ENCODE data around the gene NPBWR2. TPM values are rescaled to one million over a fixed set of nuclear protein-coding genes. Genes with fewer than 3 reads are reported as not detected.

NPBWR2 gene
- total RNA-seq, 1 donor from 2014 or later: not detected

DNA sequence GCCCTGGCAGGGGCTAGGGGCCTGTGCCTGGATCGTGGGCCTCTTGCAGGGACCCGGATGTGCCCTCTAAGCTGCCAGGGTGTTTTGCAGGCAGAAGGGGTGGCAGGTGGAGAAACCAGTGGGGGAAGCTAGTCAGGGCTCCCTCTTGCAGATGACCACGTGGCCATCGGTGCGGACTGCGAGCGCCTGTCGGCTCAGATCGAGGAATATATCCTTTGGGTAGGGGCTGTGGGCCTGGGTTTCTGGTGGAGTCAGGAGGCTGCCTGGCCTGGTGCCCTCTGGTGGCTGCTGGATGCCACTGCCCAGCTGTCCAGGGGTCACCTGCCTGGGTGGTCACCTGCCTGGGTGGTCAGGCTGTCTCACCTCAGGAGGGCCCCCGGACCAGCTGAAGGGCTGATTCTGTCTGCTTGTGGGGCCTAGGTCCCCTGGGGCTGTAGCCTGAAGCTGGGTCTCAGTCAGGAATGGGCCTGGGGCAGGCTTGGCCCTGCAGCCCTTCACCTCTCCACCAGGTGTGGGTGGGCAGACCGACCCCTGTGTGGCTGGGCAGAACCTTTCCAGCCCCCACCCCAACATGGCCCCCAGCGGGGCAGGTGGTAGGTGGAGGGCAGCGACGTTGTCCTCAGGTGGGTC lies 37.6 kb downstream of the NPBWR2 start:
- H3K4me3 Mint-ChIP-seq (ENCODE audit: unreplicated experiment): no peak overlapping the region
- H3K9me3 Mint-ChIP-seq (ENCODE audit: unreplicated experiment): no peaks in the 10 kb centered on the region
- peaks cover 5% of the 10 kb centered on the region for H3K36me3 Mint-ChIP-seq (ENCODE audit: unreplicated experiment)
- TF ChIP-seq, protein P1, sequence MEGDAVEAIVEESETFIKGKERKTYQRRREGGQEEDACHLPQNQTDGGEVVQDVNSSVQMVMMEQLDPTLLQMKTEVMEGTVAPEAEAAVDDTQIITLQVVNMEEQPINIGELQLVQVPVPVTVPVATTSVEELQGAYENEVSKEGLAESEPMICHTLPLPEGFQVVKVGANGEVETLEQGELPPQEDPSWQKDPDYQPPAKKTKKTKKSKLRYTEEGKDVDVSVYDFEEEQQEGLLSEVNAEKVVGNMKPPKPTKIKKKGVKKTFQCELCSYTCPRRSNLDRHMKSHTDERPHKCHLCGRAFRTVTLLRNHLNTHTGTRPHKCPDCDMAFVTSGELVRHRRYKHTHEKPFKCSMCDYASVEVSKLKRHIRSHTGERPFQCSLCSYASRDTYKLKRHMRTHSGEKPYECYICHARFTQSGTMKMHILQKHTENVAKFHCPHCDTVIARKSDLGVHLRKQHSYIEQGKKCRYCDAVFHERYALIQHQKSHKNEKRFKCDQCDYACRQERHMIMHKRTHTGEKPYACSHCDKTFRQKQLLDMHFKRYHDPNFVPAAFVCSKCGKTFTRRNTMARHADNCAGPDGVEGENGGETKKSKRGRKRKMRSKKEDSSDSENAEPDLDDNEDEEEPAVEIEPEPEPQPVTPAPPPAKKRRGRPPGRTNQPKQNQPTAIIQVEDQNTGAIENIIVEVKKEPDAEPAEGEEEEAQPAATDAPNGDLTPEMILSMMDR (IDR thresholded peaks at IDR 0.05): peak; percentile 81
- peaks cover 8% of the 10 kb centered on the region for H3K4me1 Mint-ChIP-seq (ENCODE audit: unreplicated experiment)
- H3K27ac Mint-ChIP-seq (ENCODE audit: unreplicated experiment): no peak overlapping the region
- no peaks in the 10 kb centered on the region for H3K27me3 Mint-ChIP-seq (ENCODE audit: unreplicated experiment)
- DNase-seq (ENCODE audit: extremely low spot score, unreplicated experiment): no peak

DNA sequence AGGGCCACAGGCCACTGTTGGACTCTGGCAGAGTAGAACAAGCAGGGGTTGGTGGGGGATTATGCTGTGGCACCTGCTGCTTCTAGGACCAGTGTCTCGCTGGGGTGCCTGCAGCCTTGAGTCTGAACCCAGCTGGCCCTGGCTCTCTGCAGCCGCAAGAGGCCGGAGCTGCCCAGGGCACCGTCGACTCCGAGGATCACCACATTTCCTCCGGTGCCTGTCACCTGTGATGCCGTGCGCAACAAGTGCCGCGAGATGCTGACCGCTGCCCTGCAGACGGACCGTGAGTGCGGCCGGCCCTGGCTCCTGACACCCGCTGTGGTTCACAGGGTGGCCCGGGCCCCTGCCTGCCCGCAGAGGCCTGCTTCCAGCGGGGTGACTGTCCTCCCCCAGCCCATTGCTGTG lies 38.2 kb downstream of the NPBWR2 start:
- Mint-ChIP-seq H3K4me3 (ENCODE audit: unreplicated experiment) (no peak overlapping the region), H3K9me3 (ENCODE audit: unreplicated experiment) (no peaks in the 10 kb centered on the region), H3K27ac (ENCODE audit: unreplicated experiment) (no peak overlapping the region), H3K27me3 (ENCODE audit: unreplicated experiment) (no peaks in the 10 kb centered on the region), H3K36me3 (ENCODE audit: unreplicated experiment) (peaks cover 5% of the 10 kb centered on the region), H3K4me1 (ENCODE audit: unreplicated experiment) (peaks cover 13% of the 10 kb centered on the region)
- TF ChIP-seq, protein P1 (IDR thresholded peaks at IDR 0.05): no peak
- no peak for DNase-seq (ENCODE audit: extremely low spot score, unreplicated experiment)

DNA sequence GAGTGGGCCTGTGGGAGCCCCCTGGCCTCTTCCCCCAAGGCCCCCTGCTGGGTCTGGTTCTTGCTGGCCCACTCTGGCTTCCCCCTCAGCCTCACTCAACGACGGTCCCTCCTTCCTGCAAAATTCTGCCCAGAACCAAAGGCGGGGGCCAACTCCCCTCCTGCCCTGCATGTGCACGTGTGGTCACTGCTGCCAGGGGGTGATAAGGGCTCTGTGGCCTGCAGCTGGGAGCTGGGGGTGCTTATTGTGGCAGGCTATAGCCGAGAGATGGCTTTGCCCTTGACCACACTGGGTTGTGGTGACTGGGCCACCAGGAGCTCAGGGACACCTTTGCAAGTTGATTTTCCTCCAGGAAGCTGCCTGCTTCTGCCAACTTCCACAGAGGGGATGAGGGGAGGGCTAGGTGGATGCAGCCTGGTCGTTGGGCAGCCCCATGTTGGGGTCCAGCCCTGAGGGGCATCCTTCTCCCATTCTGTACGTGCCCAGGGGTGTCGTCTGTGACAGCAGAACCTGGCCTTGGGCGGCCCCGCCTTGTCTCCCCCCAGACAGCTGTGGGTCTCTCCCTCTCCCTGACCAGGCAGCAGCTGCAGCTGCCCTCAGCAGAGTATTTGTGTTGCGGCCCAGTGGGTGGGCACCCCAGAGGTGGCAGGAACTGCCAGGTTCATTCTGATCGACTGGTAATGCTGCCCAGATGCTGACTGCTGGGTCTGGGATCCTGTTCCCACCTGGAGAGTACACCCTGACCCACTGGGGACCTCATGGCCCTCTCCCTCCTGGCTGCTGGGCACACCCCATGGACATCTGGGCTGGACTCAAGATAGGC lies 38.8 kb downstream of the NPBWR2 start:
- H3K9me3 Mint-ChIP-seq (ENCODE audit: unreplicated experiment): no peaks in the 10 kb centered on the region
- H3K27ac Mint-ChIP-seq (ENCODE audit: unreplicated experiment): no peak overlapping the region
- peaks cover 19% of the 10 kb centered on the region for H3K4me1 Mint-ChIP-seq (ENCODE audit: unreplicated experiment)
- TF ChIP-seq, protein P1 (IDR thresholded peaks at IDR 0.05): no peak
- H3K4me3 Mint-ChIP-seq (ENCODE audit: unreplicated experiment): no peak overlapping the region
- peaks cover 5% of the 10 kb centered on the region for H3K36me3 Mint-ChIP-seq (ENCODE audit: unreplicated experiment)
- DNase-seq (ENCODE audit: extremely low spot score, unreplicated experiment): no peak
- H3K27me3 Mint-ChIP-seq (ENCODE audit: unreplicated experiment): no peaks in the 10 kb centered on the region

DNA sequence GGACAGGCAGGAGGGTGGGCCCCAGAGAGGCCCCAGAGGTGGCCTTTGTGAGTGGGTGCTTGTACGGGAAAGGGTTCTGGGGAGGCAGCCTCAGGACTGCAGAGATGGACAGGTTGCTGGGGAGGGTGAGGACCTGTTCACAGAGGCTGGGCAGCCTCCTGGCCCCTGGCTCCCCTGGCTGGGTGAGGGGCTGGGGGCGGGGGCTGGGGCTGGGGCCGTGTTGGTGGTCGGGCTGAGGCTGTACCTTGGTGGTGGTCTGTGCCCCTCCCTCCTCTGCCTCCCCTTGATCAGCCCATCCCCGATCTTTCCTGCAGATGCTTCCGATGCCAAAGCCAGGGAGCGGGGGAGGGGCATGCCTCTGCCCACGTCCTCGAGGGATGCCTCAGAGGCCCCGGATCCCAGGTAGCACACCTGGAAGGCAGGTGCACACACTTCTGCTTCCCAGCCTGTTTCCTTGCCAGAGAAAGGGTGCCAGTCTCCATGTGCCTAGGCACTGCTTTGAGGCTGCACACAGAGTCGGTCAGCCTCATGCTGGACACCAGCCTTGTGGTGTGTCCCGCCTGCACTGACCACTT lies 39.5 kb downstream of the NPBWR2 start:
- H3K4me3 Mint-ChIP-seq (ENCODE audit: unreplicated experiment): no peak overlapping the region
- TF ChIP-seq, protein P1 (IDR thresholded peaks at IDR 0.05): no peak
- H3K4me1 Mint-ChIP-seq (ENCODE audit: unreplicated experiment): peaks cover 20% of the 10 kb centered on the region
- H3K36me3 Mint-ChIP-seq (ENCODE audit: unreplicated experiment): peaks cover 5% of the 10 kb centered on the region
- DNase-seq (ENCODE audit: extremely low spot score, unreplicated experiment): no peak
- no peak overlapping the region for H3K27ac Mint-ChIP-seq (ENCODE audit: unreplicated experiment)
- no peaks in the 10 kb centered on the region for H3K9me3 Mint-ChIP-seq (ENCODE audit: unreplicated experiment)
- H3K27me3 Mint-ChIP-seq (ENCODE audit: unreplicated experiment): no peaks in the 10 kb centered on the region

Data from osteocyte (in vitro differentiated cells).